ENCODE measurements around the gene TMX1. TPM values are rescaled to one million over a fixed set of nuclear protein-coding genes. Genes with fewer than 3 reads are reported as not detected.

Gene TMX1
- total RNA-seq, 3 donors from 2014 or later, result 29.9 to 31.9 (median 30.1) TPM

- no peak for DNase-seq
- intact Hi-C loops (cut with DNase I, micrococcal nuclease), result loop anchor here in 1 of 2 donors (10.0 kb wide), 1 partner anchor 496 kb away; no protein-coding TSS in a partner anchor
- no peak for TF ChIP-seq CTCF (IDR thresholded peaks at IDR 0.05)
These were observed 49.1 kb downstream of the TMX1 start for GRCh38 chr14:51289169-51289568.

GRCh38 chr14:51290132-51290531, 50.1 kb downstream of the TMX1 start:
- no peak for ATAC-seq

More at GRCh38 chr14:51289169-51289568, 49.1 kb downstream of the TMX1 start:
- H3K4me1 ChIP-seq (ENCODE audit: low read depth), result no peaks in the 10 kb centered on the region
- H3K4me3 ChIP-seq, result no peak overlapping the region
- H3K36me3 ChIP-seq (ENCODE audit: low read depth), result no peaks in the 10 kb centered on the region
- H3K9me3 ChIP-seq, result no peaks in the 10 kb centered on the region
- ATAC-seq, result no peak

GRCh38 chr14:51291016-51291415, 51.0 kb downstream of the TMX1 start:
- no peaks in the 10 kb centered on the region for H3K4me1 ChIP-seq (ENCODE audit: low read depth)
- DNase-seq (no peak), ATAC-seq (no peak)
- intact Hi-C loops (cut with DNase I, micrococcal nuclease), result no loop called here
- no peaks in the 10 kb centered on the region for H3K9me3 ChIP-seq
- no peaks in the 10 kb centered on the region for H3K36me3 ChIP-seq (ENCODE audit: low read depth)
- no peak overlapping the region for H3K4me3 ChIP-seq
- TF ChIP-seq CTCF (IDR thresholded peaks at IDR 0.05), result no peak

More at GRCh38 chr14:51290132-51290531, 50.1 kb downstream of the TMX1 start:
- DNase-seq, result no peak
- intact Hi-C loops (cut with DNase I, micrococcal nuclease), result no loop called here
- no peaks in the 10 kb centered on the region for H3K36me3 ChIP-seq (ENCODE audit: low read depth)
- H3K4me1 ChIP-seq (ENCODE audit: low read depth), result no peaks in the 10 kb centered on the region
- no peak overlapping the region for H3K4me3 ChIP-seq
- no peaks in the 10 kb centered on the region for H3K9me3 ChIP-seq
- no peak for TF ChIP-seq CTCF (IDR thresholded peaks at IDR 0.05)

- TF ChIP-seq CTCF (IDR thresholded peaks at IDR 0.05), result no peak
- H3K9me3 ChIP-seq, result no peaks in the 10 kb centered on the region
- no peaks in the 10 kb centered on the region for H3K36me3 ChIP-seq (ENCODE audit: low read depth)
- DNase-seq (peak in 2 of 3 donors; percentile 23 to 42), ATAC-seq (no peak)
- H3K4me3 ChIP-seq, result no peak overlapping the region
- no peaks in the 10 kb centered on the region for H3K4me1 ChIP-seq (ENCODE audit: low read depth)
- intact Hi-C loops (cut with DNase I, micrococcal nuclease), result no loop called here
These were observed 53.3 kb downstream of the TMX1 start for GRCh38 chr14:51293149-51293911.

- no peak for TF ChIP-seq CTCF (IDR thresholded peaks at IDR 0.05)
- intact Hi-C loops (cut with DNase I, micrococcal nuclease), result no loop called here
- H3K36me3 ChIP-seq (ENCODE audit: low read depth), result no peaks in the 10 kb centered on the region
- DNase-seq (no peak), ATAC-seq (no peak)
- H3K4me1 ChIP-seq (ENCODE audit: low read depth), result no peaks in the 10 kb centered on the region
- H3K9me3 ChIP-seq, result no peaks in the 10 kb centered on the region
- H3K4me3 ChIP-seq, result no peak overlapping the region
These were observed 53.9 kb downstream of the TMX1 start for GRCh38 chr14:51293912-51294389.

All from mucosa of descending colon (tissue), 3 donors.